ENCODE measurements around the gene C20orf141. TPM values are rescaled to one million over a fixed set of nuclear protein-coding genes. Genes with fewer than 3 reads are reported as not detected.
A peak's percentile ranks its signal among the peaks of the same experiment; 100 is the strongest.
"Not testable (repeated sequence)": the region's sequence is repeated elsewhere in the genome, so short reads cannot be mapped to it uniquely, and the experiment has no call there.

Gene C20orf141
- total RNA-seq, 1 experiment from 2014 or later: not detected

DNA sequence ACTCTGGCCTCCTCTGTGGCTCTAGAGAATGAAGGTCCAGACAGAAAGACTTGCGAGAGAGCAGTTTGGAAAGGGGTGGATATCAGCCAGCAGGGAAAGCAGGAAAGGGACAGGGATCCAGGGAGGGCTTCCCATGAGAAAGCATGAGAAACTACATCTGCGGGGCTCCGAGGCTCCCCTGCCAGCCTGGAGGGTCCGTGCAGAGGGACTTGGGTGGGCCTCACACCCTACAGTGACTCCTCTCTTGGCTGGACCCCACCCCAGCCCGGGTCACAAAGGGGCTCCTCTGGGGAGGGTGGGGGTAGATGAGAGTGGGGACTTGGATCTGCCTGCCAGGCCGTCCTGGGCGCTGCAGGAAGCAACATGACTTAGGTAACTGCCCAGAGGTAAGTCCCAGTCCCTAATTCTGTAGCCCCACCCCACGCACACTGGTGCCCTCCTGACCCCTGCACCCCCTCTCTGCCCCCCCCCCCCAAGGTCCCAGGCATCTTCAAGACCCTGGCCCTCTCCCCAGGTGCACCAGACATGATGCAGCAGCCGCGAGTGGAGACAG lies 1.3 kb downstream of the C20orf141 start, which contains the start of gene TMEM239:
TSS of gene TMEM239 (plus strand) at position 335 of the 553 bp plus-strand sequence. CDS start at position 526, 191 bp downstream.
- in situ Hi-C loops (cut with HindIII; ENCODE audit: low pct_unique_long_range_greater_than_20kb, low sequenced_read_pairs): no loop called here
- DNase-seq (ENCODE audit: low read depth): no peak

DNA sequence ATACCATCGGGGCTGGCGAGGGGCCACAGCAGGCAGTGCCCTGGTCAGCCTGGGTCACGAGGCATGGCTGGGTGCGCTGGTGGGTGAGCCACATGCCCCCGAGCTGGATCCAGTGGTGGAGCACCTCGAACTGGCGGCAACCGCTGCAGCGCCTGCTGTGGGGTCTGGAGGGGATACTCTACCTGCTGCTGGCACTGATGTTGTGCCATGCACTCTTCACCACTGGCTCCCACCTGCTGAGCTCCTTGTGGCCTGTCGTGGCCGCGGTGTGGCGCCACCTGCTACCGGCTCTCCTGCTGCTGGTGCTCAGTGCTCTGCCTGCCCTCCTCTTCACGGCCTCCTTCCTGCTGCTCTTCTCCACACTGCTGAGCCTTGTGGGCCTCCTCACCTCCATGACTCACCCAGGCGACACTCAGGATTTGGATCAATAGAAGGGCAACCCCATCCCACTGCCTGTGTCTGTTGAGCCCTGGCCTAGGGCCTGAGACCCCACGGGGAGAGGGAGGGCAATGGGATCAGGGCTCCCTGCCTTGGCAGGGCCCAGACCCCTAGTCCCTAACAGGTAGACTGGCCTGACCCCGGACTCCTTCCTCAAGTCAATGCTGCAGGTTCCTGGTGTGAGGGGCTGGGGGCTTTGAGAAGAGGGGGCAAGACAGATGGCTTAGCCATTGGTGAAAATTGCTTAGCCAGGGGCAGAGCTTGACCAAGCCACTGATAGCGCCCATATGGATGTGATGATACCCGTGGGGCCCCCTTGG lies 2.0 kb downstream of the C20orf141 start:
- no peak for DNase-seq (ENCODE audit: low read depth)
- in situ Hi-C loops (cut with HindIII; ENCODE audit: low pct_unique_long_range_greater_than_20kb, low sequenced_read_pairs): no loop called here

DNA sequence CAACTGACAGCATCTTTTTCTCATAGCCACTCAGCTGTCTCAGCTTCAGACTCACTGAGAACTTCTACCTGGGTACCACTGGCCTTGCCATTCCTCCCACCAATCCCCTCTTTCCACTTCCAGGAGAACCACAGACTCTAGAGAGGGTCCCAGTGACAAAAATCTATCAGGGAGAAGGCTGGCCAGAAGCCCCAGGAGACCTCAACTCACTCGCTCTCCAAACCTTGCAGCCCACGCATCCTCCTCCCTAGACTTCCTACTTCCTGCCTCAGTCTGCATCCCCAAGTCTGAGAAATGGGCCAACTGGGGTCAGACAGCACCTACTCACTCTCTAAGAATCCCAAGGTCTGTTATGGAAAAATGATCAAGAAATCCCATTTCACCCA lies 2.5 kb downstream of the C20orf141 start:
- in situ Hi-C loops (cut with HindIII; ENCODE audit: low pct_unique_long_range_greater_than_20kb, low sequenced_read_pairs): no loop called here
- DNase-seq (ENCODE audit: low read depth): no peak

DNA sequence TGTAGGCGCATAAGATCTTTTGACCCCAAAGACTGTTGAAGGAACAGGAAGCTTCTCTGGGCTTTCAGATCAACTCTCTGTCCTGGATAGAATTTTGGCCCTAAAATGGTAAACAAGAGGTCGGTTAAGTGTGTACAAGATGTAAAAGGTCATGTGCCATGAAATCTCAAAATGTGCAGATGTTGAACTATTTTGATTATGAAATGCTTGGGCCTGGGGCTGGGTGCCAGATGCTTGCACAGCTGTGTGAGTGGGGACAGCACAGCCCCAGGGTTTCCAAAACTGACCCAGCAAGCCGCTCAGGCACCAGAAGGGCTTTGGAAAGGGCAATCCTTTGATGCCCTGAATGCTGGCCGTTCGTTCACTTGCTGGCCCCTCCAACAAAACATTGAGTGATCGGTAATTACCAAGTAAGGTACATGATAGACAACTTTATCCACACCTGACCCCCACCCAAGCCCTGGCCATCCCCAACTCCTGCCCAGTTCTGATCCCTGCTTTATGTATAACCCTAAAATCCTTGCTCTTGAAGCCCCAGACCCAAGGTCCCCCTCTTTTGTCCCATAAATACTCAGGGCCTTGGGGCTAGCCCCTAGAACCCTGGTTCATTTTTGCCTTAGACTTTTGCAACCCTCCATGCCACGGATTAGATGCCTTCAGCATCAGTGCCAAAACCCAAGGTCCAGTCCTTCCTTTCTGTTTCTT lies 3.3 kb downstream of the C20orf141 start:
- in situ Hi-C loops (cut with HindIII; ENCODE audit: low pct_unique_long_range_greater_than_20kb, low sequenced_read_pairs): no loop called here
- no peak for DNase-seq (ENCODE audit: low read depth)

DNA sequence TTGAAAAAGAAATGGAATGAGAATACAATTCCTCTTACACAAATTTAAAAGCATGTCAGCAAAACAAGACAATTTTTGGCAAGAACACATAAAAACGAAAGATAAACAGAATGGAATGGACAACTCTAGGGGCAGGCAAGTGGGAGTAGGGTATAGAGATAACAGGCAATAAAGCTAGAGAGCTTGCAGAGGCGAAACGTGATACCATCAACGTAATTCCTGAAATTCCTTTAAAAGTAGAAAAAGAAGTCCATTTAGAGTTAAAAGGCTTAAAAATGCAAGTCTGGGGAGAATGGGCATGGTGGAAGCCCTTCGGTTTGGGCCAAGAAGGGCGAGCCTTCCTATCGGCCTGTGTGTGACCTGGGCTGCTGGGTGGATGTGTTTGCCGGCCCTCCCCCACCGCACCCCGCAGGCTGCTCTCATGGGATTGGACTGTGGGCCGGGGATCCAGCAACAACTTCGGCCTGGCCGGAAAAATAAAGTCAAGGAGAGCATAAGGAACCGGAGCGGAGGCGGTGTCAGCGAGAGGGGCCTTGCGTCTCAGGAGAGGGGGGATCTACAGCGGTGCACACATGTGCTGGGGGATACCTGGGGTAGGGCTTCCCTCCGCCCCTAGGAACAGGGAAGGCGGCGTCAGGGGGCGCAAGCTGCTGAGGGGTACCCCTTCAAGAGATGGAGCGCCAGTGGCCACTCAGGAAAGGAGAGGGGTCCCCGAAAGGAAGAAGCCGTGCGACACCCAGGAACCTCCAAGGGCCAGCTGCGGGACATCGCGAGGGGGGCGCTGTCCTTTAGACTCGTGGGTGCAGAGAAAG lies 5.5 kb downstream of the C20orf141 start:
- in situ Hi-C loops (cut with HindIII; ENCODE audit: low pct_unique_long_range_greater_than_20kb, low sequenced_read_pairs): no loop called here
- DNase-seq (ENCODE audit: low read depth): no peak

DNA sequence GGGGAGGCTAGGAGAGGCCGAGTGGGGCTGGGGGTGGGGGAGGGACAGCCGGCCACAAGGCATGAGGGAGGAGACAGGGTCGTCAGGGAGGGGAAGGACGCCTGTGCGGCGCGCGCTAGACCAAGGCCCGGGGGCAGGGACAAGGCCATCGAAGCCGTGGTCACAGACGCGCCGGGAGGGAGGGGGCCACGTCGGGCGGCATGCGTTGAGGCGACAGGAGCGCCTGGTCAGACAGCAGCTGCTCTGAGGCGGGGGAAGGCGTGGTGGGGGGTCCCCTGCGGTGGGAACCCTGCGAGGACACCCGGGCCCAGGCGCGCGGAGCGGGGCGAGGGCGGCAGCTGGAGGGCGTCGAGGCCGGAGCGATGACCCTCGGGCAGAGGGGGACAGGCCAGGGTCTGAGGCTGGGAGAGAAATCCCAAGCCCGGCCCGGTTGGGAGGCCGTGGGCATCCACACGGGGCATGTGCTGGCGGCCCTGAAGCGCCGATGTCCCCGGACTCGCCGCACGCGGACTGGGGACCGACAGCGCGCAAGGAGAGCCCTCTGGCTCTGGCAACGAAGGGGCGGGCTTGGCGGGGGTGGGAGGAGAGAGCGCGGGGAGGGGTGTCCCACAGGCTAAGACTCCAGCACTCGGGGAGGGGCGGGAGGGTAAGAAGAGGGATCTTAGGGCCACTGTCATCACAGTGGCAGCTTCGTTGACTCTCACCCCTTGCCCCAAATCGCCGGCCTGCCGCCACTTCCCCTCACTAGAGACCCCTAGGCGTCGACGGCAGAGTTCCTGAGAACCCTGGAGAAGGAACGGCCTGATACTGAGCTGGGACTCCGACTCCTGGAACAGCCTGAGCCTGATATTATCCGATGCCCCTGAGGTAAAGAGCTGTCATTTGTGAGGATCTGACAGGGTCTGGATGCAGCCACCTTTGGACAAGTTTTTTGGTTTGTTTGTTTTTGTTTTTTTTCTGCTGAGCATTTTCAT lies 6.4 kb downstream of the C20orf141 start:
- in situ Hi-C loops (cut with HindIII; ENCODE audit: low pct_unique_long_range_greater_than_20kb, low sequenced_read_pairs): no loop called here
- no peak for DNase-seq (ENCODE audit: low read depth)

DNA sequence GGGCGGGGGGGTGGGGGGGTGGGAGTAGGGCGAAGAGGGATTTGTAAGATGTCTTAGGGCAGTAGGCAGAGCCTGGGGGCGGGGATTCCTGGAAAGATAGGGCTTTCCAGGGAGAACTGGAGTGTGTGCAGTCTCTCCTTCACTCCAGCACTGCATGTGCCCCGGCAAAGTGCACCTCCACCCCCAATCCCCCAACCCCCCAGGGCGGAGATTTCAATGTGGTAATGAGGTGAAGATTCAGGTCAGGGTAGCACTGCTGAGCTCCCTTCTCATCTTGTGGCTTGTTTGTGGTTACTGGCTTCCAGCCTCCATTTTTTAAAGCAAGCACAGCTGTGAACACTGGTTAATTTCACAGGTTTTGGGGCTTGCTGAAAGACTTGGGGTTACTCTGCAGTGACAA lies 7.3 kb downstream of the C20orf141 start:
- in situ Hi-C loops (cut with HindIII; ENCODE audit: low pct_unique_long_range_greater_than_20kb, low sequenced_read_pairs): no loop called here
- no peak for DNase-seq (ENCODE audit: low read depth)

DNA sequence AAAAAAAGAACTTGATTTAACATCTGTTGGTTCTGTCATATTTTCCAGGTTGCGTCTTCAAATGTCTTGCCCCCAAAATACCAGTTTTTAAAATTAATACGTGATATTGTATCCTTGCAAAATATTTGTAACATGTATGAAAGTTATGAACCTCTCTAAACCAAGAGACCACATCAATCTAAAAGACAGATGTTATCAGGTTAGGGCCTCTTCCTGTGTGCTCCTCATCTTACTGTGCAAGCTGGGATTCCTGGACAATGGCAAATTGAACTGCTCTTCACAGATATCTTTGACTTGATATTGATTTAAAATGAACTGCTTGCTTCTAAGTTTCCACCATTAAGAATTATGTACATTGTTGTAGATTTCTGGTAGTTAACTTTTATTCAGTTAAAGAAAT lies 11.0 kb downstream of the C20orf141 start:
- DNase-seq (ENCODE audit: low read depth): no peak
- in situ Hi-C loops (cut with HindIII; ENCODE audit: low pct_unique_long_range_greater_than_20kb, low sequenced_read_pairs): no loop called here

DNA sequence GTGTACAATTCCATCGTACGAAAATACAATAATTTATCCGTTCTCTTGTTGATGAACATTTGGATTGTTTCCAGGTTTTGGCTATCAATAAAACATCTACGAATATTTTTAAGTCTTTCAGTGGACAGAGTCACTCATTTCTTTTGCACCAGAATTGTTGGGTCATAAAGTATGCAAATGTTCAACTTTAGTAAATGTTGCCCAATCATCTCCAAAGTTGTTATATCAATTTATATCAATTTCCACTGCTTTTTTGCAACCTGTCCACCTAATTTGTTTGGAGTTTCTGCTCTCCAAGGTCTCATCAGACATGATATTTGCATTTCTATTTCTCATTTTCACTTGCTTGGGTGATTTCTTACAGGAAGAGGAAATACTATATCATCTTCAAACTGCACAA lies 11.9 kb downstream of the C20orf141 start:
- DNase-seq (ENCODE audit: low read depth): no peak
- in situ Hi-C loops (cut with HindIII; ENCODE audit: low pct_unique_long_range_greater_than_20kb, low sequenced_read_pairs): no loop called here

DNA sequence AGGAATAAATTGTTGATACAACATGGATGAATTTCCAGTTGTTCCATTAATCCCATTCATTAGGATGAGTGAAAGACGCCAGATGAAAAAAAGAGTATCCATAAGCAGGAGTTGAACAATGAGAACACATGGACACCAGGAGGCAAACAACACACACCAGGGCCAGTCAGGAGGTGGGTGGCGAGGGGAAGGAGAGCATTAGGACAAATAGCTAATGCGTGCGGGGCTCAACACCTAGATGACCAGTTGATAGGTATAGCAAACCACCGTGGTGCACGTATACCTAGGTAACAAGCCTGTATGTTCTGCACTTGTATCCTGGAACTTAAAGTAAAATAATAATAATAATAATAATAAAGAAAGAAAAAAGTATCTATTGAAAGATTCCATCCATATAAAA lies 14.6 kb downstream of the C20orf141 start:
- no peak for DNase-seq (ENCODE audit: low read depth)
- in situ Hi-C loops (cut with HindIII; ENCODE audit: low pct_unique_long_range_greater_than_20kb, low sequenced_read_pairs): no loop called here

DNA sequence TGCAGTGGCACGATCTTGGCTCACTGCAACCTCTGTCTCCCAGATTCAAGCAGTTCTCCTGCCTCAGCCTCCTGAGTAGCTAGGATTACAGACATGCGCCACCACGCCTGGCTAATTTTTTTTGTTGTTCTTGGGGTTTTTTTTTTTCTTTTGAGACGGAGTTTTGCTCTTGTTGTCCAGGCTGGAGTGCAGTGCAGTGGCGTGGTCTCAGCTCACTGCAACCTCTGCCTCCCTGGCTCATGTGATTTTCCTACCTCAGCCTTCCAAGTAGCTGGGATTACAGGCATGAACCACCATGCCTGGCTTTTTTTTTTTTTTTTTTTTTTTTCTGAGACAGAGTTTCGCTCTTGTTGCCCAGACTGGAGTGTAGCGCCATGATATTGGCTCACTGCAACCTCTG lies 16.4 kb downstream of the C20orf141 start:
- in situ Hi-C loops (cut with HindIII; ENCODE audit: low pct_unique_long_range_greater_than_20kb, low sequenced_read_pairs): not testable (repeated sequence)
- DNase-seq (ENCODE audit: low read depth): peak; percentile 32

DNA sequence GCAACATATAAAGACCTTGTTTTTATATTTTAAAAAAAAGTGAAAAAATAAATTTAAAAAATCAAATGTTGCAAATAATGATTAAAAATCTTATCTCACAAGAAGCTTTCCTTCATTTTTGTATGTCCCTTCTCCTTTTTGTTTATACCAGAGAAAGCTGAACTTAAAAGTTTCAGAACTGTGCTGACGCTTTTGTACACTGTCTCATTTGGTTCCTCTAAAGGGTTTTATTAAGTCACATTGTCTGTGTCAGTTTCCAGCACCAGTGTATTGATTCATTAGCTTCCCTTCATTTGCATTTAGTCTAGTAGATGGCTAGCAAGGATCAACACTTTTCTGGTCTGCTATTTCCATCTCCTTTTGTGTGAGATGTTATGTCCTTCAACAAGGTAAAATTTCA lies 19.0 kb downstream of the C20orf141 start:
- no peak for DNase-seq (ENCODE audit: low read depth)
- in situ Hi-C loops (cut with HindIII; ENCODE audit: low pct_unique_long_range_greater_than_20kb, low sequenced_read_pairs): no loop called here

DNA sequence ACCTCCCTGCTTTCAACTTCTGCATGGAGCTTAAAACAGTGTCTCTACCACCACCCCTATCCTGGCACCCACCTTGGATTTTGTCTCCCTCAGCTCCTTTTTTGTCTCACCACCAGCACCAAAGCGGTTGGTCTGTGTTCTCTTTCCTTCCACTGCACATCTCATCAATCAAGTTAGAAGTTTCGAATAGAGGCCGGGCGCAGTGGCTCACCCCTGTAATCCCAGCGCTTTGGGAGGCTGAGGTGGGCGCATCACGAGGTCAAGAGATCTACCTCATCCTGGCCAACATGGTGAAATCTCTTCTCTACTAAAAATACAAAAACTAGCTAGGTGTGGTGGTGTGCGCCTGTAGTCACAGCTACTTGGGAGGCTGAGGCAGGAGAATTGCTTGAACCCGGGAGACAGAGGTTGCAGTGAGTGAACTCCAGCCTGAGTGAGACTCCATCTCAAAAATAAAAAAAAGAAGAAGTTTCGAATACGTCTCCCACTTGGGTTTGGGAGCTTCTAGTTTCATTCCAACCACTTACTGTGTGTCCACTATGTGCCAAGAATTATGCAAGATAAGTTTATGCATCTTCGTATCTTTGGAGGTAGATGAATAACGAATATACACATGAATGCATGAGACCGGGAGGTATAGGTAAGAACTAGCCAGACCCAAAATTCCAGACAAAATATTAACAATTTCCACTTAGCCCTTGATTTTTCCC lies 19.8 kb downstream of the C20orf141 start:
- in situ Hi-C loops (cut with HindIII; ENCODE audit: low pct_unique_long_range_greater_than_20kb, low sequenced_read_pairs): no loop called here
- DNase-seq (ENCODE audit: low read depth): no peak

DNA sequence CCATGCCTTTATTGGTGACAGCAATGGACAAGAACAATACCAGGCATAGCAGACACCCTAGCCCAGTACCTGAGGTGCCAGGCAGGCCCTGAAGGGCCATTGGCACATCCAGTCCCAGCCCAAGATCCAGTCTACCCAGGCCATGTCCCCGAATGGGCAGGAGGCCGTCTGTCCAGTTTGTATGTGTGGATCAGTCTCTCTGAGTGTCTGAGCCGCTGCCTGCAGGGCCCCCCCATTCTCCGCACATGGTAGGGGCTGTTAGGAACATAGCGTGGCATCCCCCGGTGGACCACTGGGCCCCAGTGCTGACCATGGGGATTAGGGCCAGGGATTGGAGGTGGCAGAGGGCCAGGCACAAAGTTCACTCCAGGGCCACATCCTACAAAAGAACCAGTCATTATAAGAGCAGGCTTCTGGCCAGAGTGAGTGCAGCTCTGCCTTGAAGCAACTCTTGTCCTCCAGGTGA lies 20.6 kb downstream of the C20orf141 start:
- DNase-seq (ENCODE audit: low read depth): no peak
- in situ Hi-C loops (cut with HindIII; ENCODE audit: low pct_unique_long_range_greater_than_20kb, low sequenced_read_pairs): no loop called here

DNA sequence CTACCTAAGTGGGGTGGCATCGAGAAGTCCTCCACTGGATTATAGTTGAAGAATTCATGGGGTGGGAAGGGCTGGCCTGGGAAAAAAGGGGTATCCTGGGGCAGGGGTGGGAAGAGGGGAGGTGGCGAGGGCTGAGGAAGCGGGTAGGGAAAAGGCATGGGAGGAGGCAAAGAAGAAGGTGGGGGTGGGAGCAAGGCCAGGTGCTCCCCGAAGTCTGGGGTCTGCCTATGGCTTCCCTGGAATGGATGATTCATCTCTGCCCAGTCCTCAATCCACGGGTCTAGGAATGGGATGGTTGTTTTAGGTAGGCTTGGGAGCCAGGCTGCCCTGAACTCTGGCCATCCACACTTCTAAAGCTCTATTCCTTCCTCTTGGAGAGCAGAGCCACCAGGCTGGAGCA lies 21.2 kb downstream of the C20orf141 start:
- no peak for DNase-seq (ENCODE audit: low read depth)
- in situ Hi-C loops (cut with HindIII; ENCODE audit: low pct_unique_long_range_greater_than_20kb, low sequenced_read_pairs): no loop called here

DNA sequence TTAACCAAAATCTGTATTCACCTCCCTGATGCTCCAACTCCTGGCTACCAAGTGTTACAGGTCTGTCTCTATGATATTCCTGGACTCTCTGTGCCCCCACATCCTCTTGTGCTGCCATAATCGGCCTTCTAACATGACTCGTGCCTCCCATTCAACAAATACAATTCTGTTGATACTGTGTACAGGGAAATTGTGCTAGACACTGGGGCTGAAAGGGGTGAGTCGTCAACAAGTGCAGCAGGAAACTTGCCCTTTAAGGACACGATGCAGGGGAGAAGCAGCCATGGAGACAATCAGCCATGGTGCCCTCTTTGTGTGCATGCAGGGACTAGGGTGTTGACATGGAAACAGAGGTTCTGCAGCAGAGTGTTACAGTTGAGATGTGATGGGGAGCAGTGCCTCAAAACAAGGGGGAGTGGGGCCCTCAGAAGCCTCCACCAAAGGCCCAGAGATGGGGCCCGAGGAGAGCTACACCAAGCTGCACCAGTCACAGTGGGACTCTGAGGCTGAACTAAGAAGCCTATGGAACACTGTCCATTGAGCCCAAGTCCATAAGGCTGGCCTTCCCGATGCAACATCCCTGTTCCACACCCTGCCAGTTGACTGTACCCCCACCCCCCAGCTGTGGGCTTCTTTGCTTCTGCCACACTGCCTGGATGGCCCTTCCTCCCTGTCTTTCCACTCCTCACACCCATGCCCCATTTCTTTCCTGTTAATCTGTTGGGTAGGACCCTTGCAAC lies 22.6 kb downstream of the C20orf141 start:
- in situ Hi-C loops (cut with HindIII; ENCODE audit: low pct_unique_long_range_greater_than_20kb, low sequenced_read_pairs): no loop called here
- no peak for DNase-seq (ENCODE audit: low read depth)
